DND-41 (cell line): ENCODE measurements around the gene BRD1.

Experiments used
- CTCF ChIP-seq: IDR thresholded peaks from 2 replicates; pipeline ENCODE4 v1.5.1; 2012; ENCODE audit warnings: borderline replicate concordance, low read length, moderate library complexity, mild to moderate bottlenecking; ENCODE audit not compliant: poor library complexity, severe bottlenecking; ENCODE audit errors: extremely low read depth
- EZH2 ChIP-seq: IDR thresholded peaks from 3 replicates; pipeline ENCODE4 v1.6.1; 2012; ENCODE audit warnings: borderline replicate concordance, low read depth, mild to moderate bottlenecking, moderate library complexity, low read length, inconsistent platforms; ENCODE audit not compliant: severe bottlenecking

DNA sequence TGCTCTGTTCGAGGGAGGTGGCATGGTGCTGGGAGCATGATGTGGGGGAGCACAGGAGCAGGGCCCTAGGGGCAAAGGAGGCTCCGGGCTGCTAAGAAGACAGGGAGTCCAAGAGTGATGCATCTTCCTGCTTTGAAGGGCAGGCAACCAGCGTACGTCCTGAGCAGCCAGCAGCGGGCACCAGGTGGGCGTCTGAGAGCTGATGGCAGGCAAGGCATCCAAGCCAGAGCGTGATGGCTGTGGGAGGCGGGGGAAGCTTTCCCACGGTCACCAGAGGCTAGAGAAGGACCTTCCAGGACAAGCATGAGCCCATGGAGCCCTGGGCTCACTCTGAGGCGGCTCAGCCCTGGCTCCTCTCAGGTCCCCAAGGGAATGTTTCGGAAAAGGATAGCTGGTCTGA, 32.2 kb downstream of the BRD1 start:
- no peak for TF ChIP-seq CTCF
- no peak for TF ChIP-seq EZH2
